ENCODE data around the gene OR6F1. TPM values are rescaled to one million over a fixed set of nuclear protein-coding genes. Genes with fewer than 3 reads are reported as not detected.
"Not testable (repeated sequence)": the region's sequence is repeated elsewhere in the genome, so short reads cannot be mapped to it uniquely, and the experiment has no call there.

OR6F1 gene
- total RNA-seq, 6 experiments from 2014 or later = not detected

DNA sequence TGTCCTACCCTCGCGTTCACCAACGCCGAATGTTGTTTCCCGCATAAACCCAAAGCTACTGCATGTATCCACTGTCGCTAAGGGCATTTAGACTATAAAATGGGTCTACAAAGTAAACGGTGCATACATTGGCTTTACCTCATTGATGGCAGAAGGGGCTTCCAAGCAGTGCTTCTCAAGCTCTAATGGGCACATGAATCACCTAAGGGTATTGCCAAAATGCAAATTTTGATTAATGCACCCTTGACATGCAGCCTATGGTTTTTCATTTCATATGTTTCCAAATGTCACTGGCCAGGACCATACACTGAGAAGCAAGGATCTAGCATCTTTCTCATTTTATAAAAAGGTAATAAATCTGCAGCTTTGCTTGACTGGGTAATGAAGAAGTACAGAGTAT is 2.7 kb downstream of the OR6F1 start:
- no peak for DNase-seq
- no peak overlapping the region for H3K4me3 Mint-ChIP-seq
- TF ChIP-seq, protein P1, sequence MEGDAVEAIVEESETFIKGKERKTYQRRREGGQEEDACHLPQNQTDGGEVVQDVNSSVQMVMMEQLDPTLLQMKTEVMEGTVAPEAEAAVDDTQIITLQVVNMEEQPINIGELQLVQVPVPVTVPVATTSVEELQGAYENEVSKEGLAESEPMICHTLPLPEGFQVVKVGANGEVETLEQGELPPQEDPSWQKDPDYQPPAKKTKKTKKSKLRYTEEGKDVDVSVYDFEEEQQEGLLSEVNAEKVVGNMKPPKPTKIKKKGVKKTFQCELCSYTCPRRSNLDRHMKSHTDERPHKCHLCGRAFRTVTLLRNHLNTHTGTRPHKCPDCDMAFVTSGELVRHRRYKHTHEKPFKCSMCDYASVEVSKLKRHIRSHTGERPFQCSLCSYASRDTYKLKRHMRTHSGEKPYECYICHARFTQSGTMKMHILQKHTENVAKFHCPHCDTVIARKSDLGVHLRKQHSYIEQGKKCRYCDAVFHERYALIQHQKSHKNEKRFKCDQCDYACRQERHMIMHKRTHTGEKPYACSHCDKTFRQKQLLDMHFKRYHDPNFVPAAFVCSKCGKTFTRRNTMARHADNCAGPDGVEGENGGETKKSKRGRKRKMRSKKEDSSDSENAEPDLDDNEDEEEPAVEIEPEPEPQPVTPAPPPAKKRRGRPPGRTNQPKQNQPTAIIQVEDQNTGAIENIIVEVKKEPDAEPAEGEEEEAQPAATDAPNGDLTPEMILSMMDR (IDR thresholded peaks at IDR 0.05) = no peak
- H3K9me3 Mint-ChIP-seq = peaks cover 26% of the 10 kb centered on the region
- H3K27me3 Mint-ChIP-seq (ENCODE audit: insufficient read depth) = no peaks in the 10 kb centered on the region
- no peak overlapping the region for H3K27ac Mint-ChIP-seq
- H3K36me3 Mint-ChIP-seq (ENCODE audit: low read depth) = no peaks in the 10 kb centered on the region; the same call in 1 of the 2 replicates
- H3K4me1 Mint-ChIP-seq (ENCODE audit: low read depth) = no peaks in the 10 kb centered on the region

DNA sequence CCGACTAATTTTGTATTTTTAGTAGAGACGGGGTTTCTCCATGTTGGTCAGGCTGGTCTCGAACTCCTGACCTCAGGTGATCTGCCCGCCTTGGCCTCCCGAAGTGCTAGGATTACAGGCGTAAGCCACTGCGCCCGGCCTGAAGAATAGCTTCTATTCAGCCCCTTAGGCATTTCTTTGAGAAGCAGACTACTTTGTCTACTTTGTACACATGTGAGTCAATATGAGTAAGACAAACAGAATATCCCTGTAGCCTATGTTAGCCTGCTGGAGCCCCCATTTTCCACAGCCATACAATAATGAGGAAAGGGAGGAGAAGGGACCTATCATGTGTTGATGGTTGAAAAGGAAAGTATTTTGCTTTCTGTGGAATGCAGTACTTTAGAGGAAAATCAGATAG is 5.8 kb downstream of the OR6F1 start:
- H3K9me3 Mint-ChIP-seq = peaks cover 39% of the 10 kb centered on the region
- not testable (repeated sequence) for H3K27me3 Mint-ChIP-seq (ENCODE audit: insufficient read depth); H3K4me1 Mint-ChIP-seq (ENCODE audit: low read depth); H3K27ac Mint-ChIP-seq; H3K36me3 Mint-ChIP-seq (ENCODE audit: low read depth); DNase-seq; H3K4me3 Mint-ChIP-seq

DNA sequence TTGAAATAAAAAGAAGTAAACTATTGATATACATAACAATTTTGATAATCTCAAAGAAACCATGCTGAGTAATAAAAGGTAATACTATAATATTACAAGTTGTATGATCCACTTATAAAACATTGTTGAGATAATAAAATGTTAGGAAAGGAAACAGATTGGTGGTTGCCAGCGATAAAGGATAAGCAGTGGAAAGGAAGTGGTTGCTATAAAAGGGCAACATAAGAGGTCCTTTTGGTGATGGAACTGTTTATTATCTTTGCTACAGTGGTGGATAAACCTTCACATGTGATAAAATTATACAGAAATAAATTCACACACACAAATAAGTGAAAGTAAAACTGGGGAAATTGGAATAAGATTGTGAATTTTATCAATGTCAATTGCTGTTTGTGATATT is 15.1 kb downstream of the OR6F1 start:
- DNase-seq = no peak
- H3K9me3 Mint-ChIP-seq = peaks cover 24% of the 10 kb centered on the region
- TF ChIP-seq, protein P1 (IDR thresholded peaks at IDR 0.05) = no peak
- H3K27ac Mint-ChIP-seq = no peak overlapping the region
- H3K4me3 Mint-ChIP-seq = no peak overlapping the region; the same call in 1 of the 2 replicates
- no peaks in the 10 kb centered on the region; the same call in 1 of the 2 replicates for H3K27me3 Mint-ChIP-seq (ENCODE audit: insufficient read depth)
- peaks cover 5% of the 10 kb centered on the region; the same call in 1 of the 2 replicates for H3K4me1 Mint-ChIP-seq (ENCODE audit: low read depth)
- no peaks in the 10 kb centered on the region for H3K36me3 Mint-ChIP-seq (ENCODE audit: low read depth)

DNA sequence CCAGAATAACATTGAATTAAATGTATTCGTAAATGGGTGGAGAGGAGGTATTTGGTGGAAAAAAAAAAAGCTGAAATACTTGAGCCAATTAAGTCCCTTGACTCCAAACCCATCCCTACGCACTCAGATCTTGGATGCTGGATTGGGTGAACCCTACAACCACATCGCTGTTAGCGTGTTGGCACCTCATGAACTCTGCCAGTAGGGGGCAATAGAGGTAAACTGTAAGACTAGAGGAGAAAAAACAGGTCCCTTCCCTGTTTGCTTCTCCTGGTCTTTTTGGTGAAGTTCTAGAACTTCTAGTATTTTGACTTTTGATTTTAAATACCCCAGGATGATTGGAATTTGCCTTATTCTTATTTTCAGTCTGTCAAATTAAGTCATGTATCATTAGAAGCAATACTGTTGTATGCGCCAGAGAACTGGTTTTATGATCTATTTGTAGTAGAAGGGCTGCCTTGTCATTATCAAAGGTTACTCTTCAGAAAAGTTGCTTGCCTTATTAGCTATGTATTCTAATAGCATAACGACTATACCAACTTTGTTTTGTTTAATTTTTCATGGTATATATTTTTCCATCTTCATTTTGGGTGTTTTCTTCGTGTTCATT is 35.1 kb downstream of the OR6F1 start:
- Mint-ChIP-seq H3K9me3 (peaks cover 5% of the 10 kb centered on the region; the same call in 1 of the 2 replicates), H3K27ac (no peak overlapping the region), H3K4me1 (ENCODE audit: low read depth) (peaks cover 9% of the 10 kb centered on the region; the same call in 1 of the 2 replicates), H3K4me3 (no peak overlapping the region), H3K36me3 (ENCODE audit: low read depth) (no peaks in the 10 kb centered on the region), H3K27me3 (ENCODE audit: insufficient read depth) (no peaks in the 10 kb centered on the region)
- peak; percentile 11 for DNase-seq
- TF ChIP-seq, protein P1 (IDR thresholded peaks at IDR 0.05) = peak; percentile 80

DNA sequence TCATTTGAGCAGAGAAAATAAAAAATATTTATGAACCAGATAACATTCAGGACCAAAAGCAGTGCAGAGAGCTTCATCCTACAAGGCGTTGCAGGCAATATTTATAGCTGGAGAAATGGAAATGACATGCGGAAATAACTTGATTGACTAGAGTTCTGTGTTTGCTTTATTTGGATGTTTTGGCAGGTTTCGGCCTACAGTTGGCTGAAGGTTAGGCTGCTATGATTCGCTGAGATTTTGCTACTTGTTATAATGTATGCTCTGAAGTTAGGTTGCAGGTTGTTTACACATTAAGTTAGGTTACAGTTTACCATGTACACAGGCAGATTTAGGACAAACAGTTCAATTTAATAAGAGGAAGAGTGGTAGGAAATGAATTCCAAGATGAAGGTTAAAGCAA is 36.3 kb downstream of the OR6F1 start:
- Mint-ChIP-seq H3K4me3 (no peak overlapping the region), H3K9me3 (peaks cover 7% of the 10 kb centered on the region), H3K27ac (no peak overlapping the region), H3K36me3 (ENCODE audit: low read depth) (no peaks in the 10 kb centered on the region), H3K4me1 (ENCODE audit: low read depth) (peaks cover 9% of the 10 kb centered on the region; the same call in 1 of the 2 replicates), H3K27me3 (ENCODE audit: insufficient read depth) (no peaks in the 10 kb centered on the region)
- DNase-seq = no peak
- TF ChIP-seq, protein P1 (IDR thresholded peaks at IDR 0.05) = no peak

DNA sequence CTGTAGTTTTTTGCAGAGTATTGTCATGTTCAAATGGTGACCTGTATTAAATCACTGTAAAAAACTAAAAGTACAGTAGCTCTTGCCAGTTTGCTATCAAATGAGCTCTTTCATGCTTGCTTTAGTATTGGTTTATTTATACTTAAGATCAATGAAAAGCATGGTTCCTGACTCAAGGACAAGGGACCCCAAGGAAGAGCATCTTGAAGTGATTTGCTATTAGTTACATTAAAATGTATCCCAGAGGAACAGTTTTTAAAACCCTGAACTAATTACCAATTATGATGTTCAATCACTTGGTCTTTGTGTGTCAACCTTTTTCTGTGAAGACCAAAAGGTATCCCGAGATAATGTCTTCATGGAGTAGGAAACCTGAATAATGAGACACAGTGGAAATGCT is 36.8 kb downstream of the OR6F1 start, which contains the start of gene OR13G1:
Gene OR13G1 (minus strand): TSS at position 101 of the 400 bp plus-strand sequence. CDS start 6,698 bp downstream, outside the sequence.
- peaks cover 9% of the 10 kb centered on the region; the same call in 1 of the 2 replicates for H3K4me1 Mint-ChIP-seq (ENCODE audit: low read depth)
- H3K9me3 Mint-ChIP-seq = peaks cover 11% of the 10 kb centered on the region
- DNase-seq = no peak
- H3K4me3 Mint-ChIP-seq = no peak within 1 kb of the TSS
- TF ChIP-seq, protein P1 (IDR thresholded peaks at IDR 0.05) = no peak
- H3K27ac Mint-ChIP-seq = no peak within 1 kb of the TSS
- no peaks in the 10 kb centered on the region for H3K27me3 Mint-ChIP-seq (ENCODE audit: insufficient read depth)
- H3K36me3 Mint-ChIP-seq (ENCODE audit: low read depth) = no peaks in the 10 kb centered on the region

Measured in HFFc6 (cell line).